ENCODE results near the gene COPE. TPM values are rescaled to one million over a fixed set of nuclear protein-coding genes. Genes with fewer than 3 reads are reported as not detected.

Gene COPE
- total and polyA plus RNA-seq, 2 of the 8 experiments (the other 6 are each of a cell fraction or from before 2014, with no cell fraction given), result 178 to 356 TPM

DNA sequence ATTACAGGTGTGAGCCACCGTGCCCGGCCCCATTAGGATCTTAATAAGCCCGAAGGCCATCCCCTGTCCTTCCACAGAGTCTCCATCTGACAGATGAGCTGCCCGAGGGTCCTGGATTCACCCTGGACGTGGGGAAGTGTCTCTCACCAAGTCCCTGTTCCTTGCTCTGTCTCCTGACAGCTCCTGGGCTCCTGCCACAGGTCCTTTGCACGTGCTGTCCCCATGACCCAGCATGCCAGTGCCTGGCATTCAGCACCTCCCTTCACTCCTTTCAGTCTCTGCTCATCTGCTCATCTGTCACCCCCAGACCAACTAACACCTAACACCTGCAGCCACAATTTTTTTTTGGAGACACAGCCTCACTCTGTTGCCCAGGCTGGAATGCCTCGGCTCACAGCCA lies 37.7 kb downstream of the COPE start:
- Histone ChIP-seq H2BK5ac (ENCODE audit: low read depth, low read length) (no peak overlapping the region), H3K4ac (replicated peaks; ENCODE audit: insufficient read length, low read depth, low read length) (no peak overlapping the region), H2BK15ac (ENCODE audit: low read length) (no peak overlapping the region), H3K18ac (ENCODE audit: extremely low read depth, low read length) (no peak overlapping the region), H4K91ac (replicated peaks; ENCODE audit: insufficient read length, low read length) (no peak overlapping the region), H3K14ac (ENCODE audit: insufficient read length) (no peak overlapping the region), H3K79me2 (ENCODE audit: control insufficient read depth in 1 of 2, insufficient read depth in 2 of 2, low read length in 2 of 2) (no peaks in the 10 kb centered on the region), H3K36me3 (ENCODE audit: control insufficient read depth in 2 of 4, insufficient read depth in 4 of 4, low read length in 3 of 4) (peaks cover 0 to 17% (median 4%) of the 10 kb centered on the region in 4 experiments; a peak in 4 of 8 replicates), H4K5ac (ENCODE audit: insufficient read length, low read depth, low read length) (no peak overlapping the region), H3K23ac (ENCODE audit: insufficient read length) (no peak overlapping the region), H3K9me3 (ENCODE audit: insufficient read depth in 2 of 2, low read depth in 1 of 2, low read length in 1 of 2) (no peaks in the 10 kb centered on the region; a peak in 1 of 4 replicates), H3K56ac (replicated peaks; ENCODE audit: insufficient read length, low read depth, low read length) (no peak overlapping the region), H2AK5ac (ENCODE audit: low read depth, low read length) (no peak overlapping the region), H3K27ac (ENCODE audit: low read depth, low read length) (no peak overlapping the region), H3K23me2 (ENCODE audit: low read depth, low read length) (no peaks in the 10 kb centered on the region; the same call in 1 of the 2 replicates), H2BK20ac (ENCODE audit: low read length) (no peak overlapping the region), H2AFZ (ENCODE audit: low read length) (no peak overlapping the region), H3K27me3 (replicated peaks in 1 of 4; ENCODE audit: control insufficient read depth in 3 of 4, extremely low read depth in 1 of 4, insufficient read depth in 3 of 4, low read length in 3 of 4) (no peaks in the 10 kb centered on the region), H4K8ac (ENCODE audit: extremely low read depth, insufficient read depth, low read length) (no peak overlapping the region), H3K4me2 (ENCODE audit: insufficient read depth in 1 of 2, low read depth in 2 of 2, low read length in 2 of 2) (no peak overlapping the region), H3K9ac (replicated peaks in 1 of 4; ENCODE audit: extremely low read depth in 1 of 4, low read depth in 3 of 4, low read length in 3 of 4) (no peak overlapping the region), H3K4me1 (replicated peaks in 1 of 4; ENCODE audit: control insufficient read depth in 3 of 4, insufficient read depth in 4 of 4, low read length in 3 of 4) (no peaks in the 10 kb centered on the region; a peak in 4 of 7 replicates), H3K79me1 (ENCODE audit: low read depth, low read length) (no peaks in the 10 kb centered on the region), H2BK12ac (ENCODE audit: low read depth, low read length) (no peak overlapping the region), H2BK120ac (replicated peaks; ENCODE audit: low read depth, low read length) (no peak overlapping the region), H3K4me3 (ENCODE audit: extremely low read depth in 1 of 4, insufficient read depth in 2 of 4, low read depth in 3 of 4, low read length in 4 of 4) (no peak overlapping the region), H4K20me1 (replicated peaks in 1 of 2; ENCODE audit: control insufficient read depth in 1 of 2, insufficient read depth in 2 of 2, low read length in 2 of 2) (peaks cover 2 to 12% of the 10 kb centered on the region in 2 experiments)
- 90% methylated on average over 7 of the region's 7 CpGs; no CpG with 5 or more reads in 1 of the 2 experiments for WGBS, 2 experiments (ENCODE audit: extremely low coverage in 1 of 2, insufficient coverage in 1 of 2, insufficient read length in 1 of 2, insufficient replicate concordance in 2 of 2, low coverage in 1 of 2, low lambda C conversion rate in 2 of 2, missing lambda C conversion rate in 1 of 2)
- FAIRE-seq (no peak), DNase-seq (ENCODE audit: low read depth in 1 of 2, low spot score in 2 of 2) (no peak)
- ChIA-PET CTCF (ENCODE audit: partially characterized antibody) (interaction anchor here (0.6 kb wide), 1 partner anchor 30 kb away, joined by 3 read pairs; no protein-coding TSS in a partner anchor), POLR2A (ENCODE audit: partially characterized antibody) (interaction anchor here (1.6 to 2.2 kb wide), 2 partner anchors 9 to 16 kb away, joined by 4 to 7 read pairs; no protein-coding TSS in a partner anchor)
- no peak for TF ChIP-seq SP4 (IDR thresholded peaks at IDR 0.05; ENCODE audit: low read length)
- TF ChIP-seq, protein P1, sequence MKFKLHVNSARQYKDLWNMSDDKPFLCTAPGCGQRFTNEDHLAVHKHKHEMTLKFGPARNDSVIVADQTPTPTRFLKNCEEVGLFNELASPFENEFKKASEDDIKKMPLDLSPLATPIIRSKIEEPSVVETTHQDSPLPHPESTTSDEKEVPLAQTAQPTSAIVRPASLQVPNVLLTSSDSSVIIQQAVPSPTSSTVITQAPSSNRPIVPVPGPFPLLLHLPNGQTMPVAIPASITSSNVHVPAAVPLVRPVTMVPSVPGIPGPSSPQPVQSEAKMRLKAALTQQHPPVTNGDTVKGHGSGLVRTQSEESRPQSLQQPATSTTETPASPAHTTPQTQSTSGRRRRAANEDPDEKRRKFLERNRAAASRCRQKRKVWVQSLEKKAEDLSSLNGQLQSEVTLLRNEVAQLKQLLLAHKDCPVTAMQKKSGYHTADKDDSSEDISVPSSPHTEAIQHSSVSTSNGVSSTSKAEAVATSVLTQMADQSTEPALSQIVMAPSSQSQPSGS (IDR thresholded peaks at IDR 0.05; ENCODE audit: low read length), result no peak
- TF ChIP-seq KDM5A (IDR thresholded peaks at IDR 0.05; ENCODE audit: low read length), result no peak
- TF ChIP-seq, protein P2, sequence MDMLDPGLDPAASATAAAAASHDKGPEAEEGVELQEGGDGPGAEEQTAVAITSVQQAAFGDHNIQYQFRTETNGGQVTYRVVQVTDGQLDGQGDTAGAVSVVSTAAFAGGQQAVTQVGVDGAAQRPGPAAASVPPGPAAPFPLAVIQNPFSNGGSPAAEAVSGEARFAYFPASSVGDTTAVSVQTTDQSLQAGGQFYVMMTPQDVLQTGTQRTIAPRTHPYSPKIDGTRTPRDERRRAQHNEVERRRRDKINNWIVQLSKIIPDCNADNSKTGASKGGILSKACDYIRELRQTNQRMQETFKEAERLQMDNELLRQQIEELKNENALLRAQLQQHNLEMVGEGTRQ (IDR thresholded peaks at IDR 0.05; ENCODE audit: low read length), result no peak
- no peak for TF ChIP-seq JUND (IDR thresholded peaks at IDR 0.05; ENCODE audit: low read length)
- TF ChIP-seq FOSL1 (IDR thresholded peaks at IDR 0.05; ENCODE audit: insufficient read depth, low read depth, low read length), result no peak
- TF ChIP-seq RFX5 (IDR thresholded peaks at IDR 0.05; ENCODE audit: borderline replicate concordance, low read depth, low read length), result no peak
- TF ChIP-seq SP2 (IDR thresholded peaks at IDR 0.05; ENCODE audit: low read length), result no peak
- no peak for TF ChIP-seq CHD1 (IDR thresholded peaks at IDR 0.05; ENCODE audit: low read depth, low read length)
- no peak for TF ChIP-seq JUN (IDR thresholded peaks at IDR 0.05; ENCODE audit: low read depth, low read length)
- TF ChIP-seq E2F6 (IDR thresholded peaks at IDR 0.05), result no peak
